ENCODE data around the gene LHX1. TPM values are rescaled to one million over a fixed set of nuclear protein-coding genes. Genes with fewer than 3 reads are reported as not detected.

The LHX1 gene
- total RNA-seq, 2 experiments from 2014 or later, result not detected

GRCh38 chr17:36890398-36891168, 46.7 kb upstream of the LHX1 start:
- no peak overlapping the region for H3K27ac ChIP-seq (ENCODE audit: low read depth in 1 of 2, low read length in 2 of 2)
- H3K36me3 Mint-ChIP-seq (ENCODE audit: low read depth), result no peaks in the 10 kb centered on the region

GRCh38 chr17:36892112-36892838, 45.0 kb upstream of the LHX1 start:
- H3K9me3 Mint-ChIP-seq, result no peaks in the 10 kb centered on the region
- H3K27ac ChIP-seq (ENCODE audit: low read depth in 1 of 2, low read length in 2 of 2), result no peak overlapping the region
- TF ChIP-seq, protein P1, sequence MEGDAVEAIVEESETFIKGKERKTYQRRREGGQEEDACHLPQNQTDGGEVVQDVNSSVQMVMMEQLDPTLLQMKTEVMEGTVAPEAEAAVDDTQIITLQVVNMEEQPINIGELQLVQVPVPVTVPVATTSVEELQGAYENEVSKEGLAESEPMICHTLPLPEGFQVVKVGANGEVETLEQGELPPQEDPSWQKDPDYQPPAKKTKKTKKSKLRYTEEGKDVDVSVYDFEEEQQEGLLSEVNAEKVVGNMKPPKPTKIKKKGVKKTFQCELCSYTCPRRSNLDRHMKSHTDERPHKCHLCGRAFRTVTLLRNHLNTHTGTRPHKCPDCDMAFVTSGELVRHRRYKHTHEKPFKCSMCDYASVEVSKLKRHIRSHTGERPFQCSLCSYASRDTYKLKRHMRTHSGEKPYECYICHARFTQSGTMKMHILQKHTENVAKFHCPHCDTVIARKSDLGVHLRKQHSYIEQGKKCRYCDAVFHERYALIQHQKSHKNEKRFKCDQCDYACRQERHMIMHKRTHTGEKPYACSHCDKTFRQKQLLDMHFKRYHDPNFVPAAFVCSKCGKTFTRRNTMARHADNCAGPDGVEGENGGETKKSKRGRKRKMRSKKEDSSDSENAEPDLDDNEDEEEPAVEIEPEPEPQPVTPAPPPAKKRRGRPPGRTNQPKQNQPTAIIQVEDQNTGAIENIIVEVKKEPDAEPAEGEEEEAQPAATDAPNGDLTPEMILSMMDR (IDR thresholded peaks at IDR 0.05), result no peak
- H3K36me3 ChIP-seq (ENCODE audit: insufficient read depth, low read length), result no peaks in the 10 kb centered on the region
- intact Hi-C loops (cut with DNase I, micrococcal nuclease), result no loop called here
- peaks cover 2 to 14% of the 10 kb centered on the region in 2 experiments for H3K27me3 ChIP-seq (ENCODE audit: control insufficient read depth in 1 of 2, insufficient read depth in 2 of 2, low read length in 2 of 2)
- no peak for ATAC-seq (ENCODE audit: poor library complexity)
- no peaks in the 10 kb centered on the region for H3K36me3 Mint-ChIP-seq (ENCODE audit: low read depth)
- ChIA-PET CTCF (no interaction called here), POLR2A (no interaction called here)
- no peak overlapping the region for H3K27ac Mint-ChIP-seq
- no peaks in the 10 kb centered on the region for H3K4me1 ChIP-seq (ENCODE audit: insufficient read depth, low read length)
- H3K9me3 ChIP-seq (ENCODE audit: control insufficient read depth in 1 of 2, insufficient read depth in 1 of 2, low read length in 2 of 2), result no peaks in the 10 kb centered on the region
- H3K27me3 Mint-ChIP-seq, result peaks cover 25% of the 10 kb centered on the region
- H3K4me1 Mint-ChIP-seq (ENCODE audit: low read depth), result no peaks in the 10 kb centered on the region
- no peak overlapping the region for H3K4me3 ChIP-seq (ENCODE audit: low read length)
- DNase-seq, result no peak
- H3K4me3 Mint-ChIP-seq, result no peak overlapping the region

More at GRCh38 chr17:36890398-36891168, 46.7 kb upstream of the LHX1 start:
- ATAC-seq (ENCODE audit: poor library complexity) (no peak), DNase-seq (no peak)
- POLR2A ChIA-PET, result no interaction called here
- Histone ChIP-seq H3K36me3 (ENCODE audit: insufficient read depth, low read length) (no peaks in the 10 kb centered on the region), H3K4me1 (ENCODE audit: insufficient read depth, low read length) (no peaks in the 10 kb centered on the region), H3K9me3 (ENCODE audit: control insufficient read depth in 1 of 2, insufficient read depth in 1 of 2, low read length in 2 of 2) (no peaks in the 10 kb centered on the region), H3K4me3 (ENCODE audit: low read length) (no peak overlapping the region), H3K27me3 (ENCODE audit: control insufficient read depth in 1 of 2, insufficient read depth in 2 of 2, low read length in 2 of 2) (peaks cover 1 to 24% of the 10 kb centered on the region in 2 experiments)
- no peak overlapping the region for H3K27ac Mint-ChIP-seq
- H3K4me3 Mint-ChIP-seq, result no peak overlapping the region
- H3K27me3 Mint-ChIP-seq, result peaks cover 33% of the 10 kb centered on the region
- TF ChIP-seq, protein P1 (IDR thresholded peaks at IDR 0.05), result no peak
- CTCF ChIA-PET, result no interaction called here
- no peaks in the 10 kb centered on the region for H3K4me1 Mint-ChIP-seq (ENCODE audit: low read depth)
- intact Hi-C loops (cut with DNase I, micrococcal nuclease), result no loop called here
- no peaks in the 10 kb centered on the region for H3K9me3 Mint-ChIP-seq

DNA sequence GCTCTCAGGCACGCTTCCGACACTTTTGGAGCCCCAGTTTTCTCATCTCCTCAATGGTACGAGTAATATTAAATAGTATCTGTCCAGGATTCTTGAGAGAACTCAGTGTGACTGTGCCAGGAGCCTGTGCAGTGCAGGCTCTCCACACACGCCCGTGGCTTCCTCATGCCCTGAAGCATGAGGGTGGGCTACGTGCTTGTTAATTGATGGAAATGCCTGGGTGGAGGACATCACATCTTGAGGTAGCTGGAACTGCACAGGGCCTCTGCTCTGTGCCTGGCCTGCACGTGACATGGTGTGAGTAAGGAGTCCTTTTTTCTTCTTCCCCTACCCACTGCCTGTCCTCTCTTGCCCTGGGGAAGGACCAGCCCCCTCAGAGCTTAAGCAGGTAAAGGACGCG, 43.1 kb upstream of the LHX1 start:
- H3K27ac Mint-ChIP-seq, result no peak overlapping the region
- Histone ChIP-seq H3K4me3 (ENCODE audit: low read length) (no peak overlapping the region), H3K36me3 (ENCODE audit: insufficient read depth, low read length) (no peaks in the 10 kb centered on the region), H3K4me1 (ENCODE audit: insufficient read depth, low read length) (no peaks in the 10 kb centered on the region), H3K9me3 (ENCODE audit: control insufficient read depth in 1 of 2, insufficient read depth in 1 of 2, low read length in 2 of 2) (no peaks in the 10 kb centered on the region), H3K27me3 (ENCODE audit: control insufficient read depth in 1 of 2, insufficient read depth in 2 of 2, low read length in 2 of 2) (peaks cover 3 to 6% of the 10 kb centered on the region in 2 experiments), H3K27ac (ENCODE audit: low read depth in 1 of 2, low read length in 2 of 2) (no peak overlapping the region)
- no peaks in the 10 kb centered on the region for H3K4me1 Mint-ChIP-seq (ENCODE audit: low read depth)
- H3K4me3 Mint-ChIP-seq, result no peak overlapping the region
- TF ChIP-seq, protein P1 (IDR thresholded peaks at IDR 0.05), result no peak
- POLR2A ChIA-PET, result no interaction called here
- no peak for DNase-seq
- H3K27me3 Mint-ChIP-seq, result peaks cover 22% of the 10 kb centered on the region
- ATAC-seq (ENCODE audit: poor library complexity), result no peak
- H3K9me3 Mint-ChIP-seq, result no peaks in the 10 kb centered on the region
- intact Hi-C loops (cut with DNase I, micrococcal nuclease), result no loop called here
- CTCF ChIA-PET, result no interaction called here
- H3K36me3 Mint-ChIP-seq (ENCODE audit: low read depth), result no peaks in the 10 kb centered on the region

Data from CD4-positive, alpha-beta T cell (primary cell).